Effector memory CD4-positive, alpha-beta T cell (primary cell): ENCODE data around the gene MAGI1.

Source experiments
- DNase-seq, 3 donors: peaks; one replicate each; pipeline ENCODE4 v3.0.0-alpha.2; 2020
- H3K27ac ChIP-seq: 2 replicates; pipeline ENCODE4 v1.7.0; 2013; ENCODE audit warnings: mild to moderate bottlenecking, low read length, moderate library complexity; ENCODE audit not compliant: insufficient read depth, poor library complexity, severe bottlenecking
- H3K27me3 ChIP-seq: replicated peaks from 2 replicates; pipeline ENCODE4 v1.7.0; 2013; ENCODE audit warnings: mild to moderate bottlenecking, low read length; ENCODE audit not compliant: insufficient read depth, control insufficient read depth, poor library complexity, severe bottlenecking
- H3K36me3 ChIP-seq: 2 replicates; pipeline ENCODE4 v1.7.0; 2013; ENCODE audit warnings: mild to moderate bottlenecking, low read length, moderate library complexity; ENCODE audit not compliant: control insufficient read depth, insufficient read depth
- H3K4me1 ChIP-seq: 2 replicates; pipeline ENCODE4 v1.7.0; 2013; ENCODE audit warnings: low read length, mild to moderate bottlenecking; ENCODE audit not compliant: control insufficient read depth, insufficient read depth, poor library complexity, severe bottlenecking
- H3K4me3 ChIP-seq: 2 replicates; pipeline ENCODE4 v1.7.0; 2013; ENCODE audit warnings: low read length, low read depth, mild to moderate bottlenecking; ENCODE audit not compliant: insufficient read depth, poor library complexity, severe bottlenecking
- H3K9me3 ChIP-seq: 2 replicates; pipeline ENCODE4 v1.7.0; 2013; ENCODE audit warnings: mild to moderate bottlenecking, low read length, moderate library complexity; ENCODE audit not compliant: control insufficient read depth

MAGI1 gene

GRCh38 chr3:65888980-65889706, 149.6 kb downstream of the MAGI1 start:
- Histone ChIP-seq H3K36me3 (no peaks in the 10 kb centered on the region), H3K27ac (no peak overlapping the region), H3K9me3 (no peaks in the 10 kb centered on the region), H3K4me3 (no peak overlapping the region), H3K27me3 (no peaks in the 10 kb centered on the region), H3K4me1 (no peaks in the 10 kb centered on the region)
- DNase-seq, result no peak

- Histone ChIP-seq H3K9me3 (no peaks in the 10 kb centered on the region), H3K27me3 (no peaks in the 10 kb centered on the region), H3K4me1 (no peaks in the 10 kb centered on the region), H3K27ac (no peak overlapping the region), H3K36me3 (no peaks in the 10 kb centered on the region), H3K4me3 (no peak overlapping the region)
- DNase-seq, result no peak
These were observed 150.5 kb downstream of the MAGI1 start for GRCh38 chr3:65888196-65888595.

- Histone ChIP-seq H3K9me3 (no peaks in the 10 kb centered on the region), H3K27me3 (no peaks in the 10 kb centered on the region), H3K36me3 (no peaks in the 10 kb centered on the region), H3K27ac (no peak overlapping the region), H3K4me1 (no peaks in the 10 kb centered on the region), H3K4me3 (no peak overlapping the region)
- no peak for DNase-seq
These were observed 152.3 kb downstream of the MAGI1 start for GRCh38 chr3:65886391-65886790.

GRCh38 chr3:65884071-65884470, 154.6 kb downstream of the MAGI1 start:
- Histone ChIP-seq H3K27ac (no peak overlapping the region), H3K4me3 (no peak overlapping the region), H3K27me3 (no peaks in the 10 kb centered on the region), H3K36me3 (no peaks in the 10 kb centered on the region), H3K9me3 (no peaks in the 10 kb centered on the region), H3K4me1 (no peaks in the 10 kb centered on the region)
- DNase-seq, result no peak

GRCh38 chr3:65883613-65884012, 155.1 kb downstream of the MAGI1 start:
- Histone ChIP-seq H3K27me3 (no peaks in the 10 kb centered on the region), H3K27ac (no peak overlapping the region), H3K36me3 (no peaks in the 10 kb centered on the region), H3K9me3 (no peaks in the 10 kb centered on the region), H3K4me1 (no peaks in the 10 kb centered on the region), H3K4me3 (no peak overlapping the region)
- no peak for DNase-seq

GRCh38 chr3:65880350-65880749, 158.4 kb downstream of the MAGI1 start:
- no peak for DNase-seq
- H3K36me3 ChIP-seq, result no peaks in the 10 kb centered on the region
- no peak overlapping the region for H3K4me3 ChIP-seq
- H3K4me1 ChIP-seq, result no peaks in the 10 kb centered on the region
- no peaks in the 10 kb centered on the region for H3K9me3 ChIP-seq
- H3K27ac ChIP-seq, result no peak overlapping the region
- H3K27me3 ChIP-seq, result no peaks in the 10 kb centered on the region

- Histone ChIP-seq H3K4me1 (no peaks in the 10 kb centered on the region), H3K27ac (no peak overlapping the region), H3K27me3 (no peaks in the 10 kb centered on the region), H3K9me3 (no peaks in the 10 kb centered on the region), H3K36me3 (no peaks in the 10 kb centered on the region), H3K4me3 (no peak overlapping the region)
- no peak for DNase-seq
These were observed 159.3 kb downstream of the MAGI1 start for GRCh38 chr3:65879372-65879771.

GRCh38 chr3:65878831-65879230, 159.9 kb downstream of the MAGI1 start:
- Histone ChIP-seq H3K4me1 (no peaks in the 10 kb centered on the region), H3K27ac (no peak overlapping the region), H3K36me3 (no peaks in the 10 kb centered on the region), H3K27me3 (no peaks in the 10 kb centered on the region), H3K9me3 (no peaks in the 10 kb centered on the region), H3K4me3 (no peak overlapping the region)
- DNase-seq, result no peak

GRCh38 chr3:65877160-65877559, 161.6 kb downstream of the MAGI1 start:
- no peak overlapping the region for H3K4me3 ChIP-seq
- H3K27ac ChIP-seq, result no peak overlapping the region
- no peaks in the 10 kb centered on the region for H3K27me3 ChIP-seq
- no peak for DNase-seq
- no peaks in the 10 kb centered on the region for H3K4me1 ChIP-seq
- no peaks in the 10 kb centered on the region for H3K36me3 ChIP-seq
- H3K9me3 ChIP-seq, result no peaks in the 10 kb centered on the region

GRCh38 chr3:65876028-65876420, 162.7 kb downstream of the MAGI1 start:
- no peaks in the 10 kb centered on the region for H3K9me3 ChIP-seq
- no peaks in the 10 kb centered on the region for H3K27me3 ChIP-seq
- H3K36me3 ChIP-seq, result no peaks in the 10 kb centered on the region
- DNase-seq, result no peak
- H3K4me3 ChIP-seq, result no peak overlapping the region
- H3K4me1 ChIP-seq, result no peaks in the 10 kb centered on the region
- no peak overlapping the region for H3K27ac ChIP-seq
